Tibial nerve (tissue), 4 donors: ENCODE measurements around the gene BMP4. TPM values are rescaled to one million over a fixed set of nuclear protein-coding genes. Genes with fewer than 3 reads are reported as not detected.

Experiments
- DNase-seq, 2 donors: peaks; one replicate each; pipeline ENCODE4 v3.0.0-alpha.2; 2019; ENCODE audit warnings: low spot score in 2 of 2
- H3K27ac ChIP-seq, 4 donors: fragments of 200-600 bp; sonication (generic) in 3 of 4; one replicate each; pipeline ENCODE4 v1.5.1; 2017 to 2019; ENCODE audit warnings: mild to moderate bottlenecking in 1 of 4
- H3K27me3 ChIP-seq, 2 donors: fragments of 200-600 bp; sonication (generic) in 1 of 2; one replicate each; pipeline versions ENCODE4 v1.5.1 to v1.6.0; 2017 to 2019
- H3K36me3 ChIP-seq, 3 donors: fragments of 200-600 bp; sonication (generic); one replicate each; pipeline ENCODE4 v1.5.1; 2018 to 2019
- H3K4me1 ChIP-seq, 4 donors: fragments of 200-600 bp; sonication (generic) in 3 of 4; one replicate each; pipeline ENCODE4 v1.5.1; 2017 to 2019
- H3K4me3 ChIP-seq, 4 donors: fragments of 200-600 bp; sonication (generic) in 3 of 4; one replicate each; pipeline ENCODE4 v1.5.1; 2017 to 2019; ENCODE audit warnings: mild to moderate bottlenecking in 1 of 4, moderate library complexity in 1 of 4
- H3K9me3 ChIP-seq, 4 donors: fragments of 200-600 bp; sonication (generic) in 3 of 4; one replicate each; pipeline ENCODE4 v1.5.1; 2017 to 2019
- EP300 ChIP-seq, 2 donors: sonication (generic); formaldehyde crosslinking; IDR thresholded peaks; one replicate each; pipeline ENCODE4 v1.6.1; 2017; ENCODE audit warnings: antibody characterized with exemption in 2 of 2, mild to moderate bottlenecking in 1 of 2
- POLR2A ChIP-seq, 2 donors: fragments of 450-650 bp; IDR thresholded peaks; one replicate each; pipeline ENCODE4 v1.6.1; 2017; ENCODE audit warnings: antibody characterized with exemption in 2 of 2, mild to moderate bottlenecking in 2 of 2, moderate library complexity in 2 of 2
- WGBS, 2 donors: methylation state at CpG; one replicate each; pipeline ENCODE4 v1.1.5; 2018; 5-methylcytosine and 5-hydroxymethylcytosine counted together
- small RNA-seq: library from RNA; depleted of rRNA; stranded (forward); fragments of <200 nt; gene quantifications from one replicate; pipeline ENCODE3, GENCODE V24; 2016
- total RNA-seq, 4 donors: library from RNA; depleted of rRNA; stranded (reverse); fragments of >200 nt; gene quantifications; one replicate each; pipeline ENCODE4 v1.1.0, GENCODE V29; 2016
- TF ChIP-seq, protein P1 (sequence below), 5 experiments: fragments of 200-600 bp in 3 of 5; fragments of 450-650 bp in 2 of 5; sonication (generic) in 3 of 5; IDR thresholded peaks; one replicate each; pipeline ENCODE4 v1.5.1; 2016 to 2019; ENCODE audit warnings: antibody characterized with exemption in 5 of 5, mild to moderate bottlenecking in 3 of 5, moderate library complexity in 2 of 5

Gene BMP4
- total RNA-seq, 4 donors from 2014 or later: 5.1 to 21.6 (median 14.8) TPM

DNA sequence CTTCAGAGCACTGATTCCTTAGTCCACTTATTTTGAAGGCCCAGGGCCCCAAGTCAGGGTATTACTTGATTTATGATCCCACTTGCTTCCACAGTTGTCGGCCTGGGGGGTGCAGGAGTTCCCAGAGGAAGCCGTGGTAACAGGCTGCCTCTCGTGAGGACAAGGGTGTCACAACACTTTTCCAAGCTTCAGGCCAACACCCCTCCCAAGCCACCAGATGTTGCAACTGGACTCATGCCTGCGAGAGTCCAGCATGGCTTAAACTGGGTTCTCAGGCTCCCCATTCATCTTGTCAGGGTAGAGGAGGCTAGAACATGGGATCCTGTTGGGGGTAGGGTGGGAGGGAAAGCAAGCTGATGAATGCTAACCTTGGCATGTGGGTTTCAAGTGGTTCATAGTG, 56.1 kb downstream of the BMP4 start:
- TF ChIP-seq EP300 (IDR thresholded peaks at IDR 0.05) (no peak), POLR2A (IDR thresholded peaks at IDR 0.05) (no peak)
- TF ChIP-seq, protein P1, sequence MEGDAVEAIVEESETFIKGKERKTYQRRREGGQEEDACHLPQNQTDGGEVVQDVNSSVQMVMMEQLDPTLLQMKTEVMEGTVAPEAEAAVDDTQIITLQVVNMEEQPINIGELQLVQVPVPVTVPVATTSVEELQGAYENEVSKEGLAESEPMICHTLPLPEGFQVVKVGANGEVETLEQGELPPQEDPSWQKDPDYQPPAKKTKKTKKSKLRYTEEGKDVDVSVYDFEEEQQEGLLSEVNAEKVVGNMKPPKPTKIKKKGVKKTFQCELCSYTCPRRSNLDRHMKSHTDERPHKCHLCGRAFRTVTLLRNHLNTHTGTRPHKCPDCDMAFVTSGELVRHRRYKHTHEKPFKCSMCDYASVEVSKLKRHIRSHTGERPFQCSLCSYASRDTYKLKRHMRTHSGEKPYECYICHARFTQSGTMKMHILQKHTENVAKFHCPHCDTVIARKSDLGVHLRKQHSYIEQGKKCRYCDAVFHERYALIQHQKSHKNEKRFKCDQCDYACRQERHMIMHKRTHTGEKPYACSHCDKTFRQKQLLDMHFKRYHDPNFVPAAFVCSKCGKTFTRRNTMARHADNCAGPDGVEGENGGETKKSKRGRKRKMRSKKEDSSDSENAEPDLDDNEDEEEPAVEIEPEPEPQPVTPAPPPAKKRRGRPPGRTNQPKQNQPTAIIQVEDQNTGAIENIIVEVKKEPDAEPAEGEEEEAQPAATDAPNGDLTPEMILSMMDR (IDR thresholded peaks at IDR 0.05): no peak
- Histone ChIP-seq H3K4me3 (no peak overlapping the region), H3K36me3 (no peaks in the 10 kb centered on the region), H3K4me1 (peaks cover 0 to 2% (median 0%) of the 10 kb centered on the region in 4 donors), H3K9me3 (peaks cover 0 to 6% (median 0%) of the 10 kb centered on the region in 4 donors), H3K27me3 (no peaks in the 10 kb centered on the region), H3K27ac (no peak overlapping the region)
- DNase-seq: peak; percentile 34 to 52
- WGBS, 2 donors: 45 to 57% methylated on average over 4 of the region's 4 CpGs

Small RNA genes within 50 kb of the gene (small RNA-seq; reads per million reads assigned to genes)
- gene MIR5580: not detected
